IPS-18c (cell line): ENCODE results near the gene SDR39U1.

Experiments used
- H3K4me3 ChIP-seq: 2 replicates; pipeline ENCODE4 v1.7.0; 2013; ENCODE audit warnings: low read depth, mild to moderate bottlenecking, low read length, moderate library complexity; ENCODE audit not compliant: insufficient read depth
- H3K9me3 ChIP-seq: one replicate; pipeline ENCODE4 v1.6.1; 2013; ENCODE audit warnings: mild to moderate bottlenecking, low read length, moderate library complexity; ENCODE audit not compliant: control insufficient read depth, insufficient read depth

Gene SDR39U1

DNA sequence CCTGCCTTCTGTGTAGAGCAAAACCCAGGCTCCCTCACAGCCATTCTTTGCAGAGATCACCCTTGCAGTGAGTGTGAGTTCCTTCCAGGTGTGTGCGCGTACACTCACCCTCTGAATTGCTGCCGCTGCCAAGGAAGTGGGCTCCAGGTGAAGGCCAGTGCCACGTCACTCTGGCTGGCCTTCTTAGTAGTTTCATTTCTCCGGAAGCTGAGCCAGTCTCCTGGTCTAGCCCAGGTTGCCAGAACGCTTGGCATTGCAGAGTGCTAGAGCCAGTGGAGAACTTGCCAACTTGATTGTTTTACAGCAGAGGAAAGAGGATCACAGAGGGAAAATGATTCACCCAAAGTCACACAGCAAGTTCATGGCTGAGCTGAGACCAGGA lies 24.1 kb downstream of the SDR39U1 start:
- no peaks in the 10 kb centered on the region for H3K9me3 ChIP-seq
- H3K4me3 ChIP-seq: no peak overlapping the region

DNA sequence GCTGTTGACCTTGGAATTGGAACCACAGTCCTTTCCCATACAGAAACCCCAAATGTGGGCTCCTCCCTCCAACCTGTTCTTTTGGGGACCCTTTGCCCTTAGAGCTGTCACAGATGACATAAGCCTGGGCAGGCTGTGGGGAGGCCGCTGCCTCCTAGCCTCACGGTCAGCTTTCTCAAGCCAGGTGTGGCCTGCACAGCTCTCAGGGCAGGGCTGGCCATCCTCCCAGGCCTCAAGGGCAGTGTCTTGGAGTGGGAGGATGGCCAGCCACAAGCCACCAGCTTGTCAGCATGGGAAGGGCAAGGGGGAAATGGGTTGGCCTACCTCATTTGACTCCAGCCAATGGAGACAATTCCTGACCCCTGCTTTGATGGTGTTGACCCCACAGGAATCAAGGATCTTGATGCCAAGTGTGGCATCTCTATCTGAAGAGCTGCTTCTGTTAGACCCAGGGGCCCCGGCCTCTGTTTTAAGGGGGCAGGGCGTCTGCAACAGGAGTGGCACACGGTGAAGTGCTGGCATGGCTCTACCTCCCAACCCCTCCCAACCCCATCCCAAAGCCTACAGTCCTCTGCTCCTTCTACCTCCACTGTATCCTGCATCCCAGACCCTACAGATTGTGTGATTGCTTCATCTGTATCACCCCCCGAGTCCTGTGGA lies 24.6 kb downstream of the SDR39U1 start:
- no peak overlapping the region for H3K4me3 ChIP-seq
- H3K9me3 ChIP-seq: no peaks in the 10 kb centered on the region

DNA sequence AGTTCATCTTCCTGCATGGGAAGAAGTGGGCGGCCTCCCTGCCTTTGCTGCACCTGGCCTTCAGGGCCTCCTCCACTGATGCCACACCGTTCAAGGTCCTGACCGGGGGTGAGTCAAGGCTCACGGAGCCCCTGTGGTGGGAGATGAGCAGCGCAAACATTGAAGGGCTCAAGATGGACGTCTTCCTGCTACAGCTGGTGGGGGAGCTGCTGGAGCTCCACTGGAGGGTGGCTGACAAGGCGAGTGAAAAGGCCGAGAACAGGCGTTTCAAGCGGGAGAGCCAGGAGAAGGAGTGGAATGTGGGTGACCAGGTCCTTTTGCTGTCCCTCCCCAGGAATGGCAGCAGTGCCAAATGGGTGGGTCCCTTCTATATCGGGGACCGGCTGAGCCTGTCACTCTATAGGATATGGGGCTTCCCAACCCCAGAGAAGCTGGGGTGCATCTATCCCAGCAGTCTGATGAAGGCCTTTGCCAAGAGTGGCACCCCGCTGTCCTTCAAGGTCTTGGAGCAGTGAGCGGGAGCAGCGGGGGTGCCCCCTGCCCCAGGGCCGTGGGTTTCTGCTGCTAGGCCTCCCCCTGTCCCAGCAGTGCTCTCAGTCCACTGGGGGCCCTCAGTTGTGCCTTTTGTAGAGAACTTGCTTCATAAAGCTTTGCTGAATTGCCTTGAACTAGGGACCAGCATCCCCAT lies 25.5 kb downstream of the SDR39U1 start:
- no peaks in the 10 kb centered on the region for H3K9me3 ChIP-seq

DNA sequence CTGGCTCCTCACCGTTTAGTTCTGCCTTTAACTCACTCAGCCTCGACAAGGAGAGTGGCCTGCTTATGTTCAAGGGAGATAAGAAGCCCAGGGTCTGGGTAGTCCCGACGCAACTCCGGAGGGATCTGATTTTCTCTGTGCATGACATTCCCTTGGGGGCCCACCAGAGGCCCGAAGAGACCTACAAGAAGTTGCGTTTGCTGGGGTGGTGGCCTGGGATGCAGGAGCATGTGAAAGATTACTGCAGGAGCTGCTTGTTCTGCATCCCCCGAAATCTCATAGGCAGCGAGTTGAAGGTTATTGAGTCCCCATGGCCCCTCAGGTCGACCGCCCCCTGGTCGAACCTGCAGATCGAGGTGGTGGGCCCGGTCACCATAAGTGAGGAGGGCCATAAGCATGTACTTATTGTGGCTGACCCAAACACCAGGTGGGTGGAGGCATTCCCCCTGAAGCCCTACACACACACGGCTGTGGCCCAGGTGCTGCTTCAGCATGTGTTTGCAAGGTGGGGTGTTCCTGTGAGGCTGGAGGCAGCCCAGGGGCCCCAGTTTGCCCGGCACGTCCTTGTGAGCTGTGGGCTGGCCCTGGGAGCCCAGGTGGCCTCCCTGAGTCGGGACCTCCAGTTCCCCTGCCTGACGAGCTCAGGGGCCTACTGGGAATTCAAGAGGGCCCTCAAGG lies 26.2 kb downstream of the SDR39U1 start:
- H3K9me3 ChIP-seq: no peaks in the 10 kb centered on the region
- no peak overlapping the region for H3K4me3 ChIP-seq

More for the DNA sequence above, 25.5 kb downstream of the SDR39U1 start:
- H3K4me3 ChIP-seq: no peak overlapping the region

DNA sequence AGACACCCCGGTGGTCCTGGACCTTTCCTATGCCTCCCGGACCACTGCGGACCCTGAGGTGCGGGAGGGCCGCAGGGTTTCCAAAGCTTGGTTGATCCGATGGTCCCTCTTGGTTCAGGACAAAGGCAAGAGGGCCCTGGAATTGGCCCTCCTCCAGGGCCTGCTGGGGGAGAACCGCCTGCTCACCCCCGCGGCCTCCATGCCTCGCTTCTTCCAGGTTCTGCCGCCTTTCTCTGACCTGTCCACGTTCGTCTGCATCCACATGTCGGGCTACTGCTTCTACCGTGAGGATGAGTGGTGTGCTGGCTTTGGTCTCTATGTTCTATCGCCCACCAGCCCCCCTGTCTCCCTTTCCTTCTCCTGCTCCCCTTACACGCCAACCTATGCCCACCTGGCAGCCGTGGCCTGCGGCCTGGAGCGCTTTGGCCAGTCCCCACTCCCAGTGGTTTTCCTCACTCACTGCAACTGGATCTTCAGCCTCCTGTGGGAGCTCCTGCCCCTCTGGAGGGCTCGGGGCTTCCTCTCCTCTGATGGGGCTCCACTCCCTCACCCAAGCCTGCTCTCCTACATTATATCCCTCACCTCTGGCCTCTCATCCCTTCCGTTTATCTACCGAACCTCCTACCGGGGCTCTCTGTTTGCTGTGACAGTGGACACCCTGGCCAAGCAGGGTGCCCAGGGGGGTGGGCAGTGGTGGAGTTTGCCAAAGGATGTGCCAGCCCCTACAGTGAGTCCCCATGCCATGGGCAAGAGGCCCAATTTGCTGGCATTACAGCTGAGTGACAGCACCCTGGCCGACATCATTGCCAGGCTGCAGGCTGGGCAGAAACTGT lies 26.9 kb downstream of the SDR39U1 start:
- Histone ChIP-seq H3K9me3 (no peaks in the 10 kb centered on the region), H3K4me3 (no peak overlapping the region)

DNA sequence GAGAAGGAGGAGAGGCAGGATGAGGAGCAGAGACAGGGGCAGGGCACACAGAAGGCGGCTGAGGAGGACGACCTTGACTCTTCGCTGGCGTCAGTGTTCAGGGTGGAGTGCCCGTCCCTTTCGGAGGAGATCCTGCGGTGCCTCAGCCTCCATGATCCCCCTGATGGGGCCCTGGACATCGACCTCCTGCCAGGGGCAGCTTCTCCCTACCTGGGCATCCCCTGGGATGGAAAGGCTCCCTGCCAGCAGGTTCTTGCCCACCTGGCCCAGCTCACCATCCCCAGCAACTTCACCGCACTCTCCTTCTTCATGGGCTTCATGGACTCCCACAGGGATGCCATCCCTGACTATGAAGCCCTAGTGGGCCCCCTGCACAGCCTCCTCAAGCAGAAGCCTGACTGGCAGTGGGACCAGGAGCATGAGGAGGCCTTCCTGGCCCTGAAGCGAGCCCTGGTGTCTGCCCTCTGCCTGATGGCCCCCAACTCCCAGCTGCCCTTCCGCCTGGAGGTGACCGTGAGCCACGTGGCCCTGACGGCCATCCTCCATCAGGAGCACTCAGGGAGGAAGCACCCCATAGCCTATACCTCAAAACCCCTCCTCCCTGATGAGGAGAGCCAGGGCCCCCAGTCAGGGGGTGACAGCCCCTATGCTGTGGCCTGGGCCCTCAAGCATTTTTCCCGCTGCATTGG lies 27.7 kb downstream of the SDR39U1 start:
- no peak overlapping the region for H3K4me3 ChIP-seq
- no peaks in the 10 kb centered on the region for H3K9me3 ChIP-seq

DNA sequence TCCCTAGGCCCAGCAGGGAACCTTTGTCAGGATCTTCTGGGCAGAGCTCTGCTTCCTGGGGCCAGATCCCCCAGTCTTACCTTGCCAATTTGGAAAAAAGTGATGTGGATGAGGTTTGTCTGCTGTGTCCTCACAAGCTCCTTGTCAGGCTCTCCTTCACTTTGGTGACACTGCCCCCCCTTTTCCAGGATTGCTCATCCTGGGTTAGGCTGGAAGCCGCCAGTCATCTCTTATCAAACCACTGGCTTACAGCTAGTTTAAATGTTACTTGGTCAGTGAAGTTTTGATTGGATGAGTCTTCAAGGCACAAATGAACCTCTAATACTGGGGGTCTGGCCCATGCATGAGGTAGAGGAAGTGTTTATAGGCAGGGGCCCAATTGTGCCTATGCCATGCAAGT lies 28.5 kb downstream of the SDR39U1 start:
- H3K9me3 ChIP-seq: no peaks in the 10 kb centered on the region
- H3K4me3 ChIP-seq: no peak overlapping the region

DNA sequence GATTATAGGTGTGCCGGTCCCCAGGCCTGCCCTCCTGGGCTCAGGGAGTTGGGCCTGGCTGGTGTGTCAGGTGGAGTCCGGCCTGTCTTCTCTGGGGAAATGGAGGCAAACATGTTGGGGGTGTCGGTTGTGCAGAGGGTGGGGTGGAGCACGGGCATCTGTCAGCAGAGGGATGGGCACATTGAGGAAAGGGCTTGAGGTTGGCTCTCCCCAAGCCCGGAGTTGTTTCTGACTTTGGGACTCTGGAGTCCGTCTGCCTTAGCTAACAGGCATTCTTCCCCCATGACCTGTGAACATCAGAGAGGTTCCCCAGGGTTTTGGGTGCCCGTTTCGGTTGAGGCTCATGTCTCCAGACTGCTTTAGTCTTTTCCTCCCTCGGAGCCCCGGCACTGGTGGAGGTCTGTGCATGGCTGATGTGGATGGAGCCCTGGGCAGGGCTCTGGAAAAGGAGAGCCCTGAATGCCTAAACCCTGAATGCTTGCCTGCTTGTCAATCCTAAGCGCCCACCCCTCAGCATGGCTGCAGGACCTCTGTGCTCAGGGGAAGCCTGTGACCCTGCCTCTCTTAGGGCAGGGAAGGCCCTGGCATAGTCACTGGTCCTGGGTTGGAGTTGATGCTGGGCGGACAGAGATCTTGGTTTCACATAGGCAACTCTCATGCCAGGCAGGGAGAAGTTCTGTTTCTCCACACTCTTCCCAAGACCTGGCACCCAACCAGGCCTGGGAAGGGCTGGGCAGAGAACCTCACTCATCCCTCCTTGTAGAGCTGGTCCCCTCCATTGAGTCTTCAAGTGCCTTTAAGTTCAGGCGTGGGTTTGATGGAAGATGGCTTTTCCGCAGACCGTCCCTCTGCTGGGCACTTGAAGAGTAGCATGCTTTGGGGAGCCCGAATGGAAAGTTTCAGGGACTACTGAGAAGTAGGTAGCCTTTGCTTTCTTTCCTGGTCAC lies 30.9 kb downstream of the SDR39U1 start:
- Histone ChIP-seq H3K4me3 (no peak overlapping the region), H3K9me3 (no peaks in the 10 kb centered on the region)

DNA sequence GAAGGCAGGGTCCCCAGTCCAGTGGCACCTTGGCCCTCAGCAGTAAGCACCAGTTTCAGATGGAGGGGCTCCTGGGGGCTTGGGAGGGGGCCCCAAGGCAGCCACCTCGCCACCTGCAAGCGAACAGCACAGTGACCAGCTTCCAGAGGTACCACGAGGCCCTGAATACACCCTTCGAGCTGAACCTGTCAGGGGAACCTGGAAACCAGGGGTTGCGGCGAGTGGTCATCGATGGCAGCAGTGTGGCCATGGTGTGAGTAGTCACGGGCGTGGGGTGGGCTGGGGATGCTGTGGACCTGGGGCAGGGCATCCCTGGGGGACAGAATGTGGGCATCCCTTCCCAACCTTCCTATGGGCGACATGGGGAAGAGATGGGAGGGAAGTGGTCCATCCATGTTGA lies 32.6 kb downstream of the SDR39U1 start:
- Histone ChIP-seq H3K9me3 (no peaks in the 10 kb centered on the region), H3K4me3 (no peak overlapping the region)

DNA sequence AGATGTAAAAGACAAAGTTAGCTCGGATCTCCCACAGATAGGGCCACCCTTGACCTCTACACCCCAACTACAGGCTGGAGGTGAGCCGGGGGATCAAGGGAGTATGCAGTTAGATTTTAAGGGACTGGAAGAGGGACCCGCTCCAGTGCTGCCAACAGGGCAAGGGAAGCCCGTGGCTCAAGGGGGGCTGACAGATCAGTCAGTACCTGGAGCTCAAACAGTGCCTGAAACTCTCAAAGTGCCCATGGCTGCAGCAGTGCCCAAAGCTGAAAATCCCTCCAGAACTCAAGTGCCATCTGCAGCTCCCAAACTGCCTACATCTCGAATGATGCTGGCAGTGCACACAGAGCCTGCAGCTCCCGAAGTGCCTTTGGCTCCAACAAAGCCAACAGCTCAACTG lies 33.4 kb downstream of the SDR39U1 start:
- H3K9me3 ChIP-seq: no peaks in the 10 kb centered on the region
- H3K4me3 ChIP-seq: no peak overlapping the region

DNA sequence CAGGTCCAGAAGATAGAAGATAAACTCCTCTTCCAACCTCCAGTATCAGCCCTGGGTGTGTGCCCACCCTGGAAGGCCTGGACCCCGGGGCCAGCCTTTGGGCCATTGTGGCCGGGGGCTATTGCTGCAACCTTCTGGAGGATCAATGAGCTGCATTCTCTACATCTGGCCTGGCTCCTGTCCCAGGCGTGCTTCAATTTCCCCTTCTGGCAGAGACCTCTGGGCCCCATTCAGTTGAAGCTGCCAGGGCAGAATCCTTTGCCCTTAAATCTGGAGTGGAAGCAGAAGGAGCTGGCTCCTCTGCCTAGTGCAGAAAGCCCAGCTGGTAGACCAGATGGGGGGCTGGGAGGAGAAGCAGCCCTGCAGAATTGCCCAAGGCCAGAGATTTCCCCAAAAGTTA lies 33.8 kb downstream of the SDR39U1 start:
- Histone ChIP-seq H3K4me3 (no peak overlapping the region), H3K9me3 (no peaks in the 10 kb centered on the region)

DNA sequence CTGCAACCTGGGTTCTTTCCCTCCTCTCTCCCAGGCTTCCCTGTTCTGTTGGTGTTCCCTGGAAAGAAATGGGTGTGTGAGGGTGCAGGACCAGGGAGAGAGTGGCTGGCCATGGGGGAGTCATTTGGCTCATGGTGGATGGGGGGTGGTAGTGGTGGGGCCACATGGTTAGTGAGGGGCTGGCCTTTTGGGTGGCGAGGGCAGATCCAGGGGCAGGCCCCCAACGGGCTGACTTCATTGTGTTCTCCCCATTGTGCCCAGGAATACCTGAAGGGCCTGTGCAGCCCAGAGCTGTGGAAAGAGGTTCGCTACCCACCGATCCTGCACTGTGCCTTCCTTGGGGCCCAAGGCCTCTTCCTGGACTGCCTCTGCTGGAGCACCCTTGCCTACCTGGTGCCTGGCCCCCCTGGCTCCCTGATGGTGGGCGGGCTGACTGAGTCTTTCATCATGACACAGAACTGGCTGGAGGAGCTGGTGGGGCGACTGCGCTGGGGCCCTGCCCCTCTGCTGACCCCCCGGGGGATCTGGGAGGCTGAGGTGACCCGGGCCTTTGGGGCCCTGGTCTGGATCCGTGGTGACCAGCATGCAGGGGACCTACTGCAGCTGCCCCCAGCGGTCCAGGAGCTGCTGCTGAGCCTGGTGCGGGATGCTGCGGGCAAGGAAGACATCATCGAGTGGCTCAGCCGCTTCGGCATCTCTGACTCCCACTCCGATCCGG lies 34.8 kb downstream of the SDR39U1 start:
- Histone ChIP-seq H3K9me3 (no peaks in the 10 kb centered on the region), H3K4me3 (no peak overlapping the region)

DNA sequence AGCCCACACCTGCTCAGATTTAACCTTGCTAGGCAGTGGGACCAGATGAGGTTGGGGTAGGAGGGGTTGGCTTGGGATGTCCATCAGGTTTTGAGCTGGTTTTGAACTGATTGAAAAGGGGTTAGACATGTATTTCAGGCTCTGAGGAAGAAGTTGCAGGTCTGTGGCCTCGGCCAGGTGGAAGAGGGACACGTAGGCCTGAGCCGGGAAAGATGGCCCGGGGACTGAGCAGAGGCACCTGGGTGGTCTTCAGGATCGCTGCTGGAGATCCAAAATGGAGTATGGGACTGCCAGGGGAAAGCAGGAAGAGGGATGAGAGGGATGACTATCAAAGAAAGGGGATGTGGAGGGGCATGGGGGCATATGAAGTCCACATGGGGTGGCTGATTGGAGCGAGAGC lies 36.2 kb downstream of the SDR39U1 start:
- H3K4me3 ChIP-seq: no peak overlapping the region

DNA sequence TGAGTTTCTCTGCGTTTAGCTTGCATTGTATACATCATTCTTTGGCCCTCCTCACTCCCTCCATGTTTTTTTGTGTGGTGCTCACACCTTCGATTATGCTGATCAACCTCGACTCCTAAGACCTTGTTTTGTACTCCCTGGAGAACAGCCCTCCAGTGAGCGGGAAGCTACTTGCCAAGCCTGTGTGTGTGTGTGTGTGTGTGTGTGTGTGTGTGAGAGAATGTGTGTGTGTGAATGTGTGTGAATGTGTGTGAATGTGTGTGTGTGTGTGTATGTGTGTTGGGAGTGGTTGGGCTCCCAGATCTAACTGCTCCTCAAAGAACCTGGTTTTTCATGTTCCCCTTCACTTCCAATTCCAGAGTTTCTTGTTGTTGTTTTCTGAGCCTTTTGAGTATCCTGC lies 37.8 kb downstream of the SDR39U1 start:
- Histone ChIP-seq H3K9me3 (no peaks in the 10 kb centered on the region), H3K4me3 (no peak overlapping the region)

More for the DNA sequence above, 36.2 kb downstream of the SDR39U1 start:
- H3K9me3 ChIP-seq: no peaks in the 10 kb centered on the region

DNA sequence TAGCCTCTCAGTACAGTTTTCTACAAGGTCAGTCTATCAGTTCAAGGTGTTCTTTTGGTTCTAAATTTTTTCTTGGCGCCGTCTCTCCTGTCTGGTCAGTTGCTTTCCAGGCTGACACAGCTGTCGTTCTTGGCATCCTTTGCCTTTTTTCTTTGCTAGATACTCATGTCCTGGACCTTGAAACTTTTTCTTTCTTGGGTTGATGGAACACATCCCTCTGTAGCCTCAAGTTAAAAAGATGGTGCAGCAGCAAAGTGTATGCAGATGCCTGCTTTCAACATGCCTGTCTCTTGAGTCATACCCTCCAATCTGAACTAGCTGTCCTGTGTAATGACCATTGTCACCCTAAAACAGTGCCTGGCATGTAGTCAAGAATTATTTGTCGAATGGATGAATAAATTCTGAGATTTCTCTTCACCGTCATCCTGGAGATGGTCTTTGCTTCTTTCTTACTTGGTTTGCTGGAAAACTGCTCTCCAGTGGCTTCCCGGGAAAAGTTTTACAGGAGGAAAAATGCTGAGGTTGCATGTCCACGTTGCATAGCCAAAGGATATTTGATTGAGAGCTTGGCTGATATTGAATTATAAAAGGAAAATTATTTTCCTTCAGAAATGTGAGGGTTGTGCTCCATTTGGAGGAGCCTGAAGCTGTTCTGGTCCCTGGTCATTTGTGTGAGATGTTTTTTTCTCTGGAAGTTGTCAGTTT lies 39.1 kb downstream of the SDR39U1 start:
- Histone ChIP-seq H3K4me3 (no peak overlapping the region), H3K9me3 (no peaks in the 10 kb centered on the region)
